Measurements from ENCODE around the gene KLF16. TPM values are rescaled to one million over a fixed set of nuclear protein-coding genes. Genes with fewer than 3 reads are reported as not detected.

The KLF16 gene
- total RNA-seq, 1 donor from 2014 or later, result 6.4 TPM

GRCh38 chr19:1815605-1816529 is 47.5 kb downstream of the KLF16 start:
- Histone ChIP-seq H3K27me3 (ENCODE audit: low read depth) (no peaks in the 10 kb centered on the region), H3K36me3 (peaks cover 61% of the 10 kb centered on the region), H3K9me3 (replicated peaks) (no peaks in the 10 kb centered on the region), H3K4me1 (peaks cover 30% of the 10 kb centered on the region), H3K4me3 (no peak overlapping the region), H3K27ac (replicated peaks) (no peak overlapping the region)
- no peak for DNase-seq
- TF ChIP-seq, protein P1, sequence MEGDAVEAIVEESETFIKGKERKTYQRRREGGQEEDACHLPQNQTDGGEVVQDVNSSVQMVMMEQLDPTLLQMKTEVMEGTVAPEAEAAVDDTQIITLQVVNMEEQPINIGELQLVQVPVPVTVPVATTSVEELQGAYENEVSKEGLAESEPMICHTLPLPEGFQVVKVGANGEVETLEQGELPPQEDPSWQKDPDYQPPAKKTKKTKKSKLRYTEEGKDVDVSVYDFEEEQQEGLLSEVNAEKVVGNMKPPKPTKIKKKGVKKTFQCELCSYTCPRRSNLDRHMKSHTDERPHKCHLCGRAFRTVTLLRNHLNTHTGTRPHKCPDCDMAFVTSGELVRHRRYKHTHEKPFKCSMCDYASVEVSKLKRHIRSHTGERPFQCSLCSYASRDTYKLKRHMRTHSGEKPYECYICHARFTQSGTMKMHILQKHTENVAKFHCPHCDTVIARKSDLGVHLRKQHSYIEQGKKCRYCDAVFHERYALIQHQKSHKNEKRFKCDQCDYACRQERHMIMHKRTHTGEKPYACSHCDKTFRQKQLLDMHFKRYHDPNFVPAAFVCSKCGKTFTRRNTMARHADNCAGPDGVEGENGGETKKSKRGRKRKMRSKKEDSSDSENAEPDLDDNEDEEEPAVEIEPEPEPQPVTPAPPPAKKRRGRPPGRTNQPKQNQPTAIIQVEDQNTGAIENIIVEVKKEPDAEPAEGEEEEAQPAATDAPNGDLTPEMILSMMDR (IDR thresholded peaks at IDR 0.05; ENCODE audit: borderline replicate concordance), result no peak
- intact Hi-C loops (cut with micrococcal nuclease), result no loop called here

DNA sequence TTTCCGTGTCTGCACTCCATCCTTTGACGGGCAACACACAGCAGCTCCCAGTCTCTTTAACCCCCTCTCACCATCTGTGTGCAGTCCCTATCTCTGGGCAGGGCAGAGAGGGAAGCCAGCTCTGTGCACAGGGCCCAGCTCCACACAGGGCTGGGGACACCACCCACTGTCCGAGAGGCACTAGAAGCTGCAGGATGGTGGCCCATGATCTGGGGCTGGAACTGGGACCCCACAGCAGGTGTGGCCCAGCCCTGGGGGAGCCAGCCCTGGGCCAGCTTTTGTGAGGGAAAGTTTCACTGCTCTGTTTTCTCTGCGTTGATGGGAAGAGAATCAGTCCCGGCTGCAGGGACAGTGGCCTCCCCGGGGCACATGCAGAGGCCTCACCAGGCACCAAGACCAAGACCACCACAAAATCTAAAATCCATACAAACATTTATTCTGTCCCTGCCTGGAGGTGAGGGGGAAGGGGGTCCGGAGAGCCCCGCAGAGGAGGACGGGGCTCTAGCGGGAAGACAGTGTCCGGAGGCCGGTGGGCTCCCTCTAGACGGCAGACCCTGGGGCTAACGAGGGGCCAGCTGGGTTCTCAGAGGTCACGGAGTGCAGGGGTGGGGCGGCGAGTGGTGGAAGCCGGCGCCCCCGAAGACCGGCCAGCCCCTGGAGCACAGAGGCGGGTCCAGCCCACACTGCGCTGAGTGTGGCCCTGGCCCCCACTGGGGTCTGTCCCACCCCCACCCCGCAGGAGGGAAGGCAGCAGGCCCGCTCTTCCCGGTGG is 48.4 kb downstream of the KLF16 start:
- H3K9me3 ChIP-seq (replicated peaks), result no peaks in the 10 kb centered on the region
- peaks cover 30% of the 10 kb centered on the region for H3K4me1 ChIP-seq
- intact Hi-C loops (cut with micrococcal nuclease), result no loop called here
- no peak for DNase-seq
- TF ChIP-seq, protein P1 (IDR thresholded peaks at IDR 0.05; ENCODE audit: borderline replicate concordance), result no peak
- H3K4me3 ChIP-seq, result no peak overlapping the region
- H3K27ac ChIP-seq (replicated peaks), result no peak overlapping the region
- H3K36me3 ChIP-seq, result peaks cover 53% of the 10 kb centered on the region
- no peaks in the 10 kb centered on the region for H3K27me3 ChIP-seq (ENCODE audit: low read depth)

GRCh38 chr19:1814391-1814790 is 49.0 kb downstream of the KLF16 start:
- Histone ChIP-seq H3K9me3 (replicated peaks) (no peaks in the 10 kb centered on the region), H3K4me1 (peaks cover 30% of the 10 kb centered on the region), H3K4me3 (no peak overlapping the region), H3K27ac (replicated peaks) (no peak overlapping the region), H3K36me3 (peaks cover 47% of the 10 kb centered on the region), H3K27me3 (ENCODE audit: low read depth) (no peaks in the 10 kb centered on the region)
- DNase-seq, result no peak
- TF ChIP-seq, protein P1 (IDR thresholded peaks at IDR 0.05; ENCODE audit: borderline replicate concordance), result no peak
- intact Hi-C loops (cut with micrococcal nuclease), result no loop called here

DNA sequence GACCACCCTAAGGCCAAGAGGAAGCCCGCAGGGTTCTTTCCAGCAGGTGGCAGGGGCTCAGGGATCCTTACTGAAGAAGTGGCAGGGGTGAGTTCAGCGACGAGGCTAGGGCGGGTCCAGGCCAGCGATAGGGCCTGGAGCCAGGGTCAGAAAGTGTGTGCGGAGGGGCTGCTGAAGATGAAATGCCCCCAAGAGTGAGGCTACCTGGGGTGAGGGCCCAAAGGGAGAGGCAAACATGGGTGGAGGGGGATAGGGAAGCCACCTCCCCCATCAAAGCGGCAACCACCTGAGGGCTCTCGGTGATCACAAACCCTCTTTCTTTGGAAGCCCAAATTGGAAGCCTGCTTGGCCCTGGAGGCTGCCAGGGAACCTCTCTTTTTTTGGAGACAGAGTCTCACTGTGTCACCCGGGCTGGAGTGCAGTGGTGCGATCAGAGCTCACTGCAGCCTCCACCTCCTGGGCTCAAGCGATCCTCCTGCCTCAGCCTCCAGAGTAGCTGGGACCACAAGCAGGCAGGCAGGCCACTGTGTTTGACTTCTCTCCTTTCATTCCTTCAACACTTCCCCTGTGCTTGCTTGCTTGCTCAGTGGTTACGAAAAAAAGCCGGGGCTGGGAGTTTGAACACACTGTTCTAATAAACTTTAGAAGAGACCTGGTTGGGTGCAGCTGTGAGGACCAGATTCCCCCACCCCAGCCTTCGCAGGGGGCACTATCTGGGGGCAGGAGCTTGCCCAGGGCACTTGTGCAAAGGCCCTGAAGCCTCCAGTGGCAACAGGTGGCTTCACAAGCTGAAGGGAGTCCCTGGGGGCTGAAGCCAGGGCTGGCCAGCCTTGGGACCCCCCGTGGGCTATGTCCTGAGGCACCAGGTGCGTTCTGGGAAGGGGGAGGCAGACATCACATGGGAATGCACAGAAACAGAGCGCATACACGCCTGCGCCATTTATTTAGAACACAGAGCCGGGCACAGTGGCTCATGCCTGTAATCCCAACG is 49.9 kb downstream of the KLF16 start:
- H3K4me1 ChIP-seq, result peaks cover 30% of the 10 kb centered on the region
- no peaks in the 10 kb centered on the region for H3K27me3 ChIP-seq (ENCODE audit: low read depth)
- peaks cover 38% of the 10 kb centered on the region for H3K36me3 ChIP-seq
- intact Hi-C loops (cut with micrococcal nuclease), result no loop called here
- TF ChIP-seq, protein P1 (IDR thresholded peaks at IDR 0.05; ENCODE audit: borderline replicate concordance), result no peak
- DNase-seq, result no peak
- peak overlapping the region; percentile 71 for H3K4me3 ChIP-seq
- peak overlapping the region; percentile 69 for H3K27ac ChIP-seq (replicated peaks)
- H3K9me3 ChIP-seq (replicated peaks), result no peaks in the 10 kb centered on the region
